ENCODE measurements around the gene MFAP2.
A peak's percentile ranks its signal among the peaks of the same experiment; 100 is the strongest.

Gene MFAP2, protein sequence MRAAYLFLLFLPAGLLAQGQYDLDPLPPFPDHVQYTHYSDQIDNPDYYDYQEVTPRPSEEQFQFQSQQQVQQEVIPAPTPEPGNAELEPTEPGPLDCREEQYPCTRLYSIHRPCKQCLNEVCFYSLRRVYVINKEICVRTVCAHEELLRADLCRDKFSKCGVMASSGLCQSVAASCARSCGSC

GRCh38 chr1:16980473-16981268, at the start of gene MFAP2:
MFAP2 (minus strand) TSS chr1:16980620; CDS start chr1:16978273, 2,347 bp downstream.
- no peak for DNase-seq

- DNase-seq: no peak
Observed at GRCh38 chr1:17030206-17030605, 49.8 kb upstream of the MFAP2 start.

GRCh38 chr1:17028662-17029188, 48.3 kb upstream of the MFAP2 start:
- no peak for DNase-seq

DNA sequence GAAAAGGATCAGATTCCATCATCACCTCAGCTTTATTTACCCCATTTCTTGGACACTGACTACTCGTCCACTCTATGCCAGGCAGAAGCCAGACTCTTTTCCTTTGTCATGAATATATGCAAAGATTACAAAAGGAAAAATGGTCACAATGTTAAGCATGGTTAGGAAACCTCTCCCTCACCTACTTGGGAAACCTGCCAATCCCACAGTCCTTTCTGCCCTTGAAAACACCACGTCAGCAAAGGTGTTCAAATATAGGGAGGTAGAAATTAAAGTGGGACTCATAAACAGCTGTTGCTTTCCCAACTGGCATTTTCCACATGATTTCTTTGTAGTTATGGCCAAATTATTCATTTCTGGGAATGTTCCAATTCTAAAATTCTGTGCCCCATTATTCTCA, 47.5 kb upstream of the MFAP2 start:
- no peak for DNase-seq

DNA sequence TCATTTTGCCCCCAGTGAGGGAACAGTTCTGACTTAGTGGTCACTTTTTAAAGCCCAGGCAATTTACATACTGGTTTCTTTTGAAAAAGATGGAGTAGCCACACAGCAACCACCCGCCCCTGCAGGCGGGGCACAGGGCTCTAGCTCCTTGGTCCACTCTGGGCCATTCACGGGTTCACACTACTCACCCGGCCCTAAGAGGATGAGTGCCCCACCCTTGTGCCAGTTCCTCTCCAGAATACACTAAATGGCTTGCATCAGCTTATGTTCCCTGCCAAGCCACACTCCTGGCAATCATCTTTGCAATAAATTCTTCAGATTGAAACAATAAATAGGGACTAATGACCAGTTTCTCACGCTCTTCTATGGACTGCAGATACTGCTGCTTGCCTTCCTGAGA, 47.0 kb upstream of the MFAP2 start:
- DNase-seq: no peak

- DNase-seq: no peak
Observed at GRCh38 chr1:17024721-17025120, 44.3 kb upstream of the MFAP2 start.

GRCh38 chr1:17023573-17023972, 43.2 kb upstream of the MFAP2 start:
- no peak for DNase-seq

DNA sequence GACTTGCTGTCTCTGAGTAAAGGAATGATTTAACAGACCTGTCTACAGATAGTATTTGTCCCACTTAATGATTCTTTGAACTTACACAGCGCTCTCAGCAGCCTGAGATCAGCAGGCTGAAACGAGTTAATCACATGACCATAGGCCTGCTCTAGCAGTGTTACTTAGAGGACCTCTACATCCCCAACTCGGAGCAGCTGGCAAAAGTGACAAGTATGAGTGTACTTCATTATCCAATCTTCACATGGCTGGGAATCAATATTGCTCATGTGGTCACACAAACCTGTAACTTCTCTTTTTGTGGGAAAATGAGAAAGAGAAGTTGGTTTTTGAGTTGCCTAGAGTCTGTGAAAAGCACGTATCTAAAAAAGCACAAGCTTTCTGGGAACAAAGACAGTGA, 42.7 kb upstream of the MFAP2 start:
- DNase-seq: peak; percentile 7

GRCh38 chr1:17021896-17022295, 41.5 kb upstream of the MFAP2 start:
- DNase-seq: no peak

DNA sequence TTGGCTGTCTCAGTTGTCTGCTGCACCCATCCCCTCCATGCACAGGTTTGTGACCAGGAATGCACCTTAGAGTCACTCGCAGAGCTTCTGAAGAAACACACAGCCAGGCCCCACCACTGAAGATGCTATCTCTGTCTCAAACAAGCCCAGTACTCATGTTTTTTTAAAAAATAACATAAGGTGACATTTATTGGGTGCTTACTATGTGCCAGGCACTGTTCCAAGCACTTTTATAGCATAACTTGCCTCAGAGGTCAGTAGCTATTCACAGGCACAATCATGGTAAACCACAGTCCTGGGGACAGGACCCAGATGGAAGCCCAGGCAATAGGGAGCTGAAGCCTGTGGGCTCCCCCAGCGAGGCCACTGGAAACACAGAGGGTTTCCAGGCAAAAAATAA, 40.1 kb upstream of the MFAP2 start:
- DNase-seq: no peak

- no peak for DNase-seq
Observed at GRCh38 chr1:17018849-17019248, 38.4 kb upstream of the MFAP2 start.

DNA sequence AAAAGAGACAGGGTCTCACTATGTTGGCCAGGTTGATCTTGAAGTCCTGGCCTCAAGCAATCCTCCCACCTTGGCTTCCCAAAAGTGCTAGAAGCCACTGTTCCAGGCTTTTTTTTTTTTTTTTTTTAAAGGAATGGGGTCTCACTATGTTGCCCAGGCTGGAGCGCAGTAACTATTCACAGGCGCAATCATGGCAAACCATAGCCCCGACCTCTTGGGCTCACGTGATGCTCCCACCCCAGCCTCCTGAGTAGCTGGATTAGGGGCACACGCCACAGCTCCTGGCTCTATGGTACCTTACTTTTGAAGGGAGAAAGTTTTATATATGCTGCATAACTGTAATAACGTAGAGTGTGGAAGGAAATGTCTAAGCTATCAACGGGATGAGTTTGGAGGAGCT, 37.0 kb upstream of the MFAP2 start:
- DNase-seq: no peak

- no peak for DNase-seq
Observed at GRCh38 chr1:17016317-17016661, 35.9 kb upstream of the MFAP2 start.

GRCh38 chr1:17014671-17015567, 34.5 kb upstream of the MFAP2 start:
- no peak for DNase-seq

- peak; percentile 64 for DNase-seq
Observed at GRCh38 chr1:17013491-17014320, 33.3 kb upstream of the MFAP2 start.

DNA sequence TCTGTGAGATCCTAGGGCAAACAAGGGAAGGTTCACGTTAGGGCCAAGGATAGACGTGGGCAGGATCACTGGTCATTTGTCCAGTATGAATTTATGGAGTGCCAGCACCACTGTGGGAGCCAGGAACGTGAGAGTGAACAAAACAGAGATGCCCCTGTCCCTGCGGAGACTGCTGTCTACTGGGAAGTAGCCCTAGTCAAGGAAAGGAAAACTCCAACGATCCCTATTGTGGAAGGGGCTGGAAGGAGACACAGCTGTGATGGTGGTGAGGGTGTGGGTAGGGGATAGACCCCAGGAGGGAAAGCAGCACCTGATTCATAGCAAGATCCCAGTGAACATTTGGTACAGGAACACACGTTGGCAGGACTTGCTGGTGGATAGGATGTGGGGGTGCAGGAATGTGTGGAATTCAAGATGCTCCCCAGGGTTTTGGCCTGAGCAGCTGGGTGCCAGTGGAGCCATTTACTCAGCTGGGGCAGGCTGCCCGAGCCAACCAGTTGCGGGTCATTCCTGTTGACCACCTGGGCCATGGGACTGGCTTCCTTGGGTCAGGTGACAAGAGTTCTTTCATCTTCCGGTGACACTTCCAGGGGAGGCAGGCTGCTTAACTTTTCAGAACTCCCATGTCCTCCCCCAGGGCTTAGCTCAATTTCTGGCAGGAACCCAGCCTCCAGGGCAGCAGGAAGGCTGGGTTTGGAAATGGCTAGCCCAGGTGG, 32.5 kb upstream of the MFAP2 start:
- no peak for DNase-seq

DNA sequence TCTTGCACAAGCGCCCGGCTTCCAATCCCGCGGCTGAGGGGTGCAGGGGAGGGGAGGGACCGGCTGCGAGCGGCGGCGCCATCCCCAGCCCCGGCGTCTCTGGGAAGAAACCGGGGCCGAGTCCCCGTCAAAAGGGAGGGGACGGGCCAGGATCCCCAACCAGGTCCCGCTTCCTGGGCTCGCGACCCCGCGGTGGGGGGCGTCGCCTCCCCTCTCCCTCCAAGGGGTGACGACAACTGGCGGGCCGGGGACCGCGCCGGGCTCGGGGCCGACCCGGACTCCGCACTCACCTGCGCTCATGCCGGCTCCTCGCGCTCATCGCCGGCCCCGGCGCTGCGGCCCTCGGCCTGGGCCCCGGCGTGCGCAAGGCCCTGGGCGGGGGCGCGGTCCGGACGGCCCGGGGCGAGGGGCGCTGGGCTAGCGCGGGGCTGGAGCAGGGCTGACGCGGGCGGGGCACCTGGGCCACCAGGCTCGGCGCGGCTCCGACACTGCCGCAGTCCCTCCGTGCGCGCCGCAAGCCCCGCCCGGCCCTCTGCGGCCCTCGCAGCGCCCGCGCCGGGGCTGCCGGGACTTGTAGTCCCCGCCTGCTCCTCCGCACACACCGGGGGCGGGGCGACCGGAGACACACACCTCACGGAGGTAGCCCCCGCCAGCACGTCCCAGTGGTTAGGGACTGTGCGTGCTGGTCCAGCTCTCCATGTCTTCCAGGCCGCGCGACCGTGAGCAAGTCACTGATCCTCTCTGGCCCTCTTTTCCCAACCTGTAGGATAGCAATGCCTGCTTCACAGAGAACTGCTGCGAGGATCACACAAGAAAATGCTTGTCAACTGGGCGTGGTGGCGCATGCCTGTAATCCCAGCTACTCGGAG, 31.3 kb upstream of the MFAP2 start, which contains the start of gene ATP13A2:
ATP13A2 (minus strand) TSS at position 490 of the 869 bp plus-strand sequence; CDS start at position 300, 190 bp downstream.
- DNase-seq: peak; percentile 86

DNA sequence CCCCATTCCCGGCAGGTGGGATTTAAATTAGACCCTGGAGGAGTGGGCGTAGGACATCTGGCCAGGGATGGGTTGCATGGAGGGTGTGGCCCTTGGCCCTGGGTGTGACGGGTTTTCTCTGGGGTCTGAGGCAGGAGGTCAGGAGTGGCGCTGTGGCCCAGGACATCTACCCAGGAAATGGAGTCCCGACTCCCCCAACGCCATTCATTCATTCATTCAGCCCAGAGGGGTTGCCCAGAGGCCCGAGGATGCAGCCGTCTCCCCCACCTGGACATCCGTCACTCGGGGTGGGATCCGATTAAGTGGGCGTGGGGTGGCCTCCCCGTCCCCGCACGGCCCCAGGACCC, 30.6 kb upstream of the MFAP2 start:
- DNase-seq: peak; percentile 5

DNA sequence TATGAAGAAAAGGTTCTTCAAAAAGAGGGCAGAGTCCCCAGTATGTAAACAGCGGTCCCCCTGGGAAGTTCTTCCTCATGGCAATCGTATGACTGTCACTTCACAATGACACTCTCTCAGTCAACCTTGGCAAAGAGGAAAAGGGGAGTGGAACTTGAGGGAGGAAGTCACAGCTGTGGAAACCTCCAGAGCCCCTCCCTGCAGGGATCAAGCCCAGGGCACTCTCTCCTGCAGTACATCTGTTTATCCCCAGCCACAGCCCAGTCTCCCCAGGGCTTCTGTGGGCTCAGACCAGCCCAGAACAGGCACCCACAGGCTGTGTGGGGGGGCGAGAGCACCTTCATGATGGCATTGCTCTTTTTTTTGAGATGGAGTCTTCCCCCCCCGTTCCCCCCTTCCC, 29.3 kb upstream of the MFAP2 start:
- DNase-seq: peak; percentile 26

DNA sequence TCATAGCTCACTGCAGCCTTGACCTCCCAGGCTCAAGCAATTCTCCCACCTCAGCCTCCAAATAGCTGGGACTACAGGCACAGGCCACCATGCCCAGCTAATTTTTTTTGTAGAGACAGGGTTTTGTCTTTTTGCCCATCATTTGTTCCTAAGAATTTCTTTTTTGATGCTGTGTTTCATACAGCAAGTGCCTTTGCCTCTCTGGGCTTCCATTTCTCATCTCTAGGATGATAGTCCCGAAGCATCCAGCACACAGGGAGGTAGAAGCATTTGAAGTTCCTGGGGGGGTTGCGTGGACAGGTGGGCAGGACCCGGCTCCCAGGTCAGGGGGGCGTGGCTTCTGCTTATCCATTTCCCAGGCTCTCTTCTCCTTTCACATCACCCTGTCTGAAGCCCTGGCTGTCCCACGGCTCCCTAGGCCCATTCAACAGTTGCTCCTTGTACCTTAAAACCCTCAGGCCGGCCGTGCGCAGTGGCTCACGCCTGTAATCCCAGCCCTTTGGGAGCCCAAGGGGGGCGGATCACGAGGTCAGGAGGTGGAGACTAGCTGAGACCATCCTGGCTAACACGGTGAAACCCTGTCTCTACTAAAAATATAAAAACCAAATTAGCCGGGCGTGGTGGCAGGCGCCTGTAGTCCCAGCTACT, 27.9 kb upstream of the MFAP2 start:
- no peak for DNase-seq

All from hematopoietic multipotent progenitor cell treated with erythropoietin and hydrocortisone succinate and interleukin-3 and kit ligand, for 6 days (in vitro differentiated cells).